ENCODE results near the gene STAG3.
A peak's percentile ranks its signal among the peaks of the same experiment; 100 is the strongest.
"Not testable (repeated sequence)": the region's sequence is repeated elsewhere in the genome, so short reads cannot be mapped to it uniquely, and the experiment has no call there.

The STAG3 gene

GRCh38 chr7:100212631-100213286 is 35.0 kb downstream of the STAG3 start:
- no peak for DNase-seq

DNA sequence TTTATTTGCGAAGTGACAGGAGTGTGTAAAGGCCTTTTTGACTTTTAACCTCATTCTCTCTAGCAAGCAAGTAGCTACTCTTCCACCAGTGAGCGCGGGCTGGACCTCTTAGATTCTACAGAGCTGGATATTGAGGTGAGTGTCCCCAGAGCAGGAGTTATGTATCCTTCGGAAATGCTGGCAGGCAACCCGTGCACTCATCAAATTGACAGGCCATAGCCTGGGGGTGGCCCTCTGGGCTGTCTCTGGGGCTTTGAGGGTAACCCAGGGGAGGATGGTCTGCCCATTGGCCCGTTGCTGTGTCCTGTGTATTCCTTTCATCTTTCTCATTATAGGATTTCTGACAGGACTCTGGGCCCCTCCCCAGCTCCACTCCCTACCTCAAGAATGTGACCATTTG is 36.0 kb downstream of the STAG3 start:
- no peak for DNase-seq

GRCh38 chr7:100214356-100214755 is 36.6 kb downstream of the STAG3 start:
- DNase-seq = not testable (repeated sequence)

DNA sequence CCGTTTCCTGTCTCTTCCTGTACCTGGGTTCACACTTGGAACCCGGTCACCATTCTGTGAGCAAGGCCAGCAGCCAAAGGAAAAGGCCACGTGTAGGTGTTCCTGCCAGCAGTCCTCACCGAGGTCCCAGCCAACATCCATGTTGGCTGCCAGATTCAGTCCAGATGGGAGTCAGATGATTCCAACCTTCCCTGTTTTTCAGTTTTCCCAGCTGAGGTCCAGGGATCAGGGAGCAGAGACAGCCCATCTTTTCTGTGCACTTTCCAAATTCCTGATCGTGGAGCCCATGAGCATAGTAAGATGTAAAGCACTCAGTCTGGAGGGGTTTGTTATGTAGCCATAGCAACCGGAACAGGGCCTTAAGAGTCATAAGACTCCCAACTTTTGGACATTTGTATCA is 38.2 kb downstream of the STAG3 start:
- DNase-seq = no peak

GRCh38 chr7:100217934-100218333 is 40.2 kb downstream of the STAG3 start:
- peak; percentile 89 for DNase-seq

DNA sequence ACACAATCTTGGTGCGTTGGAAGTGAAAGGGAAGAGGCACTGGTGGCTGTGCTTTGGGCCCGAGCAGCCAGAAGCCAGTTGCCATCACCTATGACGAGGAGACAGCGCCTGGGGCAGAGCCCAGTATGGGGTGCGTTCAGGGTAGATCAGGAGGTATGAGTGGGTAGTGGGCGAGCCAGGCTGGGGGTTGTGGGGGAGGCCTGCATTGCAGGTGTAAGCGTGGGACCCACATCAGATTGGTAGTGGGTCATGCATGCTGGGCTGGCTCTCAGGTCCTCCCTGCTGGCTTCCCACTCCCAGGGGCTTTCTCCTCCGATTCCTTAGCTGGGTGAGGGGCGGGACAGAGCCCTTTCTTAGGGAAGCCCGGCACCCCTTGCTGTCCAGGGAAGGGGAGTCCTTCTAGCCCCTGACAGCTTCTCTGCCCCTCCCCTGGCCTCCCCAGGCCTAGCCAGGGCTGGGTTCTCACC is 41.6 kb downstream of the STAG3 start:
- peak; percentile 34 for DNase-seq

DNA sequence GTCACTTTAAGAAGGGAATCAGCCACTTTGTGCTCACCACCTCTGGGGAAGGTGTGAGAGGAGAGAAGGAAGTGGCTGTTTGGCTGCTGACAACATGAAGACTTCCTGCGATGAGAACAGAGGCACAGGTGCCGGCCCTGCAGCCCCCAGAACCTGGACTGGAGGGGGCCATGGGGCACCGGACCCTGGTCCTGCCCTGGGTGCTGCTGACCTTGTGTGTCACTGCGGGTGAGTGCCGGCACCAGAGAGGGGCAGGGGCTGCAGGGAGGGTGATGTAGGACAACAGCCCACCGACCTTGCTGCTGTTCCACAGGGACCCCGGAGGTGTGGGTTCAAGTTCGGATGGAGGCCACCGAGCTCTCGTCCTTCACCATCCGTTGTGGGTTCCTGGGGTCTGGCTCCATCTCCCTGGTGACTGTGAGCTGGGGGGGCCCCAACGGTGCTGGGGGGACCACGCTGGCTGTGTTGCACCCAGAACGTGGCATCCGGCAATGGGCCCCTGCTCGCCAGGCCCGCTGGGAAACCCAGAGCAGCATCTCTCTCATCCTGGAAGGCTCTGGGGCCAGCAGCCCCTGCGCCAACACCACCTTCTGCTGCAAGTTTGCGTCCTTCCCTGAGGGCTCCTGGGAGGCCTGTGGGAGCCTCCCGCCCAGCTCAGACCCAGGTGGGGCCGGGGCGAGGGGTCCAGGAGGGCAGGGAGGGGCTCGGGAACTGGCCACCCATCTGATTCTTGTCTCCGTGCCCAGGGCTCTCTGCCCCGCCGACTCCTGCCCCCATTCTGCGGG is 42.3 kb downstream of the STAG3 start, which contains the start of gene PVRIG:
Gene PVRIG (plus strand): TSS at position 149 of the 785 bp plus-strand sequence. CDS start 22 bp downstream, at position 171.
- peak; percentile 39 for DNase-seq

- no peak for DNase-seq
These were observed 43.0 kb downstream of the STAG3 start for GRCh38 chr7:100220586-100221230.

GRCh38 chr7:100221231-100221718 is 43.6 kb downstream of the STAG3 start:
- DNase-seq = peak; percentile 82

- DNase-seq = peak; percentile 35
These were observed 44.2 kb downstream of the STAG3 start for GRCh38 chr7:100221767-100222444.

DNA sequence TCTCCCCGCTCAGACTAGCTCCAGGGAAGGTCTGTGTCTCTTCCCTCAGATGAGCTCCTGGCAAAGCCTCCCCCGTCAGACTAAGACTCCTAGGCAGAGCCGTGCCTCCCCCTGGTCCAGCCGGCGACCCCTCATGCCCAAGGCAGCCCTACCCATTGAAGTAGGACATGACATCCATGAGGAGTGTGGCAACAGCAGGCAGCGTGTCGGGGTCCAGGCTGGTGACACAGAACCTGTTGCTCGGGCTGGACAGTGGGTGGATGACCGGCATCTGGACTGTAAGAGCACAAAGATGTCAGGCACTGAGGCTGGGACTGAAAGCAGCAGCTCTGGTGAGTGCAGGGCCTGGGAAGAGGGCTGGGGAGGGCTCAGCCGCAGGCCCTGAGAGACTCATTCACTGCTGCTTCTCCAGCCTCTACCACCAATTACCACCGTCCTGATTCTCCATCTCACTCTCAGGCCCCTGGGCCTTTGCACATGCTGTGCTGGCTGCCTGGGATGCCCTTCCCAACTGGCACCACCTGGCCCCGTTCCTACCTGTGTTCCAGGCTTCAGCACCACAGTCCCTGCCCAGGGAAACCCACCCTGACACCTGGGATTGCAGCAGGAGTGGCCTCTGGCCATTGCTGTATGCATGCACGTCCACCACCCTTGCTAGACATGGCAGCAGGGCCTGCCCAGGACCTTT is 44.9 kb downstream of the STAG3 start:
- DNase-seq = no peak

GRCh38 chr7:100223376-100223927 is 45.7 kb downstream of the STAG3 start:
- DNase-seq = not testable (repeated sequence)

- DNase-seq = not testable (repeated sequence)
These were observed 47.2 kb downstream of the STAG3 start for GRCh38 chr7:100224891-100225290.

DNA sequence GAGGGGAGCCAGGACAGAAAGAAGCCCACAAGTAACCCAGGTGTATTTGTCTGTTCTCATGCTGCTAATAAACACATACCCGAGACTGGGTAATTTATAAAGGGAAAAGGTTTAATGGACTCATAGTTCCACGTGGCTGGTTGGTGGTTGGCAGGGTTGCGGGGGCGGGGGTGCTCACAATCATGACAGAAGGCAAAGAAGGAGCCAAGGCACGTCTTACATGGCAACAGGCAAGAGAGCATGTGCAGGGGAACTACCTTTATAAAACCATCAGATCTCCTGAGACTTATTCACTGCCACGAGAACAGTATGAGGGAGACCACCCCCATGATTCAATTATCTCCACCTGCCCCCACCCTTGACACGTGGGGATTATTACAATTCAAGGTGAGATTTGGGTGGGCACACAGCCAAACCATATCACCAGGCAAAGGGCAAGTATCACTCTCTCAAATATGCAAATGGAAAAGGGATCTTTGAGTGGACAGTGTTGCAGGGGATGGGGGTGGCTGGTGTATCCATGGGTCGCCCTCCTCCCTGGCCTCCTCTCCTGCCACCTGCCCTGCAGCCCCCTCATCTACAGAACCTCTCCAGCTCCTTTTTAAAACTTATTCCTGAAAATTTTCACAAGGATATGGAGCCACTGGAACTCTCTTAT is 57.1 kb downstream of the STAG3 start:
- DNase-seq = not testable (repeated sequence)

DNA sequence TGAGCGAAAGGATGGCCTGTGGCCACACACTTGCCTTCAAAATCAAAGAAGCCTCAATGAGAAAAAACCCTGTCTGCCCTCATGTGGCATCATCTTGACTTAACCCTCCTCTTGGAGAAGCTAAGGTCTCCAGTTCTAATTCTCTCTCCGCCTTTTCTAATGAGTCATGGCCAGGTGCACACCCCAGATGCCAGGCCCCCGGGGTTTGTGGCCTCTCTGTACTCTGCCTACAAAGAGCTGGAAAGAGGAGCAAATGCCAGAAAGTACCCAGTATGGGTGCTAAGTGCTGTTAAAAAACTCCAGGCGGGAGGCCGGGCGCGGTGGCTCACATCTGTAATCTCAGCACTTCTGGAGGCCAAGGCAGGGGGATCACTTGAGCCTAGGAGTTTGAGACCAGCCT is 62.3 kb downstream of the STAG3 start:
- not testable (repeated sequence) for DNase-seq

GRCh38 chr7:100243385-100243784 is 65.7 kb downstream of the STAG3 start:
- DNase-seq = peak; percentile 68

GRCh38 chr7:100244988-100245605 is 67.4 kb downstream of the STAG3 start:
- not testable (repeated sequence) for DNase-seq

GRCh38 chr7:100246121-100246864 is 68.6 kb downstream of the STAG3 start:
- not testable (repeated sequence) for DNase-seq

GRCh38 chr7:100246865-100247137 is 69.1 kb downstream of the STAG3 start:
- not testable (repeated sequence) for DNase-seq

DNA sequence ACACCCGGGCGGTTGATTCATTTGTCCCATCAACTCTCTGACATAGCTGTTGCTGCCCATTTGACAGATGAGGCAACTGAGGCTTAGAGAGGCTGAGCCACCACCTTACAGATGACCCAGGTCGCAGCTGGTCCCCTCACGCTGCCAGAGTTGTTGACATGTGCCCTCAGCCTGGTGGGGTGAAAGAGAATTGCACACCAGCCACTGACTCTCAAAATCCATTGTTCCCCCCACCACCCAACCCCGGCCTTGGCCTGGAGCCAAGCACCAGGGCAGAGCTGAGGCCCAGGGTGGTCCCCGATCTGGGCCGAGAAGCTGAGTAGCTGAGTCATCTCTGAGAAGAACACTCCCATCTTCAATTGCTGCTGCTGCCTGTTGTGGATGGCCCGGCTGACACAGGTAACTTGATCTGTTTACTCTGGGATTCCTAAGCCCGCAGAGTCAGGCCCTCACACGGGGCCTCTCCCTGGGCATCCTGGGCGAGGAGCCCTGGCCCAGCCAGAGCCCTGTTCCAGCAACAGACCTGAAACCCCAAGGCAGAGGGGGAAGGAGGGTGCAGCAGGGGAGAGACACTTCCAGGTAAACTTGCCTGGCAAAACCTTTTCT is 69.5 kb downstream of the STAG3 start:
- DNase-seq = no peak

Data from stimulated activated CD4-positive, alpha-beta T cell treated with anti-CD3 and anti-CD28 coated beads, Interleukin-4, amount 100 ng/mL, for 24 hours (primary cell).